GM18520 (cell line): ENCODE results near the gene RNF2.

ENCODE experiments used
- ATAC-seq: cut with Tn5 transposase; IDR thresholded peaks from one replicate; pipeline ENCODE4 v1.9.1; 2021; ENCODE audit not compliant: unreplicated experiment

The RNF2 gene

DNA sequence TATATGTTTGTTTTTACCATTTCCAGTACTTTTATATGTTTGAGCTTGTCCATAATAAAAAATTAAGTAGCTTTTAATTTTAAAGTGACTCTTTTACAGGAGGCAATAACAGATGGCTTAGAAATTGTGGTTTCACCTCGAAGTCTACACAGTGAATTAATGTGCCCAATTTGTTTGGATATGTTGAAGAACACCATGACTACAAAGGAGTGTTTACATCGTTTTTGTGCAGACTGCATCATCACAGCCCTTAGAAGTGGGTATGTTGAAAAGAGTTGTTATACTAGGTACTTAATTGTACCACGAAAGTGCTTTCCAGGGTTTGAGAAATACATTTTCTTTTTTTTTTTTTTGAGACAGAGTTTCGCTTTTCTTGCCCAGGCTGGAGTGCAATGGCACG is 46.1 kb downstream of the RNF2 start:
- ATAC-seq: no peak

DNA sequence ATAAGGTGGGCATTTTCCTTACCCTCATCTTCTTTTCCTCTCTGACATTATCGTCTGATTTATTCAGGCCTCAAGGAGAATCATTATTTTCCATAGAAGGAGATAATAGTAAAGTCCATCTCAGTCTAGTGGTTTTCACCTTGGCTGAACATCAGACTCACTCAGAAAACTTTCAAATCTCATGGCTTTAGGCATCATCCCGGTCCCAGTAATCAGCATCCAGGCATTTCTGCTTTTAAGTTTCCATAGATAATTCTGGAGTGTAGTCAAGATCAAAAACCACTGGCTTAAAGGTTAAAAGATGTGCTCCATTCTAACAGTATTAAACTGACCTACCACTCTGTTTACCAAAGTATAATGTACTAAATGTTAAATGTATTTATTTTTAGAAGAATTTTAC is 49.4 kb downstream of the RNF2 start:
- ATAC-seq: no peak

DNA sequence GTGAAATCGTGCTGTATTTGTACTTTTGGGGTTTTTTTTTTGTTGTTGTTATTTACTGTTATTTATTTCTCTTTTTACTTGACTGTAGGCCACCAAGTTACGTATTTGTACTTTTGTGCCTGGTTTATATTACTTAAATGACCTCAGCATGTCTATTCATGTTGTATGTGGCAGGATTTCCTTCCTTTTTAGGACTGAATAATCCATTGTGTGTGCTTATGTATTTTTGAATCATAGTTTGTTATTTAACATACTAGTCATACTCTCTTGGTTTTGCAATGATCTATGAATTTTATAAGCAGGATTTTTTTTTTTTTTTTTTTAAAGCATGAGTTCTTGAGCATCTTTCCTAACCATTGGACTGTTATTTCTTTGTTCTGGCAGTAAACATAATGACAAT is 51.2 kb downstream of the RNF2 start:
- ATAC-seq: no peak

GRCh38 chr1:185104083-185104482 is 58.7 kb downstream of the RNF2 start:
- ATAC-seq: no peak

DNA sequence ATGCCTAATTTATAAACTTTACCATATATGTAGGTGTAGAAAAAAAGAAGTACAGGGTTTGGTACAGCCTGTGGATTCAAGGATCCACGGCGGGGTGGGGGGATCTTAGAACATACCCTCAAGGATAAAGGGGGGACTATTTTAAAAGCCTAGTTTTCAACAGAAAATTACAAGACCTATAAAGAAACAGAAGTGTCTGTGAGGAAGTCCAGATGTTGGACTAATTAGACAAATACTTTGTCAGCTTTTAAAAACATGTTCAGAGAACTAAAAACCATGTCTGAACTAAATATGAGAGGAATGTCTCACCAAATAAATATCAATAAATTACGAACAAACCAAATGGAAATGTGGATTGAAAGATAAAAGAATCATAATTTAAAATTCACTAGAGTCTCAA is 59.8 kb downstream of the RNF2 start:
- ATAC-seq: no peak

DNA sequence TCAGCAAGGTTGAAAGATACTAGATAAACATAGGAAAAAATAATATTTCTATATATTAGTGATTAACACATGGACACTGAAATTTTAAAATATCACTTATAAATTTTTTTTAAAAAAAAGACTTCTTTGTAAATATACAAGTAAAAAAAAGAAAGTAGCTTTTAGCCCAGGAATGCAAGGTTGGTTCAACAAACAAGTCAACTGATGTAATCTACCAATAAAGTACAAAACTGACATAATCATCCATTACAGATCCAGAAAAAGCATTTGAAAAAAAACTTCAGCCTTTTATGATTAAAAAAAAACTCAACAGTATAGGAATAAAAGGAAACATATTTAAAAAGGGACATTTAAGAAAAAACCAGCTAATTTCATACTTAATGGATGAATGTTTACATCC is 63.0 kb downstream of the RNF2 start:
- no peak for ATAC-seq

- ATAC-seq: no peak
Measured at GRCh38 chr1:185110145-185110544, 64.8 kb downstream of the RNF2 start.

GRCh38 chr1:185111873-185112272 is 66.5 kb downstream of the RNF2 start:
- ATAC-seq: no peak

DNA sequence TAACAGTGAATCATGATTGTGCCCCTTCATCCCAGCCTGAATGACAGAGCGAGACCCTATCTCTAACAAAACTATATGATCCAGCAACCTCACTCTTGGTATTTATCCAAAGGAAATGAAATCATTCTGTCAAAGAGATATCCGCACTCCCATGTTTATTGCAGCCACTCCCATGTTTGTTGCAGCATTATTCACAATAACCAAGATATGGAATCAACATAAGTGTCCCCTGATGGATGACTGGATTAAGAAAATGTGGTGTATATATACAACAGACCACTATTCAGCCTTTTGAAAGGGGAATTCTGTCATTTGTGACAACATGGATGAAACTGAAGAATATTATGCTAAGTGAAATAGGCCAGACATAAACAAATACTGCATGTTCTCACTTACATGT is 67.0 kb downstream of the RNF2 start:
- no peak for ATAC-seq

DNA sequence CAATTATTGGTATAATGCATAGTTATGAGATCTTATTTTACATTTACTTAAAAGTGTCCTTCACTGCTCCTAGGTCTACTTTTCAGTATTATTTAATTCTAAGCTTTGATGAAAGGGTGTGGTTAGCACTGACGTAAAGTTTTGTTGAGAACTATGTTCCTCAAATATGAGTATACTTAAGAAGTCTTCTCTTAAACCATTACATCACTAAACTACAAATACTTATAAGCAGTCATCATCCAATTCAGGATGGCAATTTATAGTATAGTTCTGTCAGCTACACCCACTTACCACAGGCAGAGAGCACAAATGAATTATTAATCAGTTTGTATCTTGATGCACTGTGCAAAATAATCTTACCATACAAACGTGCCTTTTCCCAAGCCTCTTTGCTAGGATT is 84.3 kb downstream of the RNF2 start:
- ATAC-seq: no peak

DNA sequence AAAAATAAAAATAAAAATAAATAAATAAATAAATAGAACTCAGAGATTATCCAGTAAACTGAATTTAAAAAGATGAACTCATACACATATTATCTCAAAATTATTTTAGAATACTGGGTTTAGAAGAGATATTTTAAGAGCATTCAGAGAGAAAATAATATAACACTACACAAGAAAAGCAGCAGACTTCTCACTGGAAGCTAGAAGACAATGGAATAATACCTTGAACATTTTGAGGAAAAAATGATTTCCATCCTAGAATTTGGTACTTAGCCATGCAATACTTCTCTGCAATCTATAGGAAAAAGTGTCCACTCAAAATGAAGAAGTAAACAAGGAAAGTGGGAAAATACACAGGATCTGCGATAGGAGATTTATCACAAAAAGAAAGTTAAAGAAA is 87.2 kb downstream of the RNF2 start:
- ATAC-seq: no peak

GRCh38 chr1:185137896-185138545 is 92.7 kb downstream of the RNF2 start:
- no peak for ATAC-seq

- ATAC-seq: no peak
Measured at GRCh38 chr1:185139246-185139645, 93.9 kb downstream of the RNF2 start.

- no peak for ATAC-seq
Measured at GRCh38 chr1:185144233-185144632, 98.9 kb downstream of the RNF2 start.

DNA sequence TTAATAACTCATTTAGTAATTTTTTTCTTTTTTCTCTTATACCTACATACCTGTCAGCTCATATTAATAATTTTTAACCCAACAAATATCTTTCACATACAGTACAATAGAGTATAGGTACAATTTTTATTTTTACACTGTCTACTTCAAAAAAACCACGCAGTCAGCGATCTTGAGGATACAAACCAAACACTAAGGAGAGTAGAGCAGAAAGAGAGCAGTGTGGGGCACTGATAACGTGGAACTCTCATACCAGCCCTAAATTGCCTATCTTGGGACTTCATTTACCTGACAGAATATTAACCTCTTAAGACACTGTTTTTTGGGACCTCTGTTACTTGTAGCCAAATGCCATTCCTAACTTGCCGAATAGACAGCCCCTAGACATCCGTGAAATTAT is 105.9 kb downstream of the RNF2 start:
- no peak for ATAC-seq
